NK-92 (cell line): Measurements from ENCODE around the gene CBX8.

Source experiments
- DNase-seq: peaks from one replicate; lab custom pipeline; 2025; ENCODE audit not compliant: unreplicated experiment; lab: John Stamatoyannopoulos, UW

Gene CBX8

DNA sequence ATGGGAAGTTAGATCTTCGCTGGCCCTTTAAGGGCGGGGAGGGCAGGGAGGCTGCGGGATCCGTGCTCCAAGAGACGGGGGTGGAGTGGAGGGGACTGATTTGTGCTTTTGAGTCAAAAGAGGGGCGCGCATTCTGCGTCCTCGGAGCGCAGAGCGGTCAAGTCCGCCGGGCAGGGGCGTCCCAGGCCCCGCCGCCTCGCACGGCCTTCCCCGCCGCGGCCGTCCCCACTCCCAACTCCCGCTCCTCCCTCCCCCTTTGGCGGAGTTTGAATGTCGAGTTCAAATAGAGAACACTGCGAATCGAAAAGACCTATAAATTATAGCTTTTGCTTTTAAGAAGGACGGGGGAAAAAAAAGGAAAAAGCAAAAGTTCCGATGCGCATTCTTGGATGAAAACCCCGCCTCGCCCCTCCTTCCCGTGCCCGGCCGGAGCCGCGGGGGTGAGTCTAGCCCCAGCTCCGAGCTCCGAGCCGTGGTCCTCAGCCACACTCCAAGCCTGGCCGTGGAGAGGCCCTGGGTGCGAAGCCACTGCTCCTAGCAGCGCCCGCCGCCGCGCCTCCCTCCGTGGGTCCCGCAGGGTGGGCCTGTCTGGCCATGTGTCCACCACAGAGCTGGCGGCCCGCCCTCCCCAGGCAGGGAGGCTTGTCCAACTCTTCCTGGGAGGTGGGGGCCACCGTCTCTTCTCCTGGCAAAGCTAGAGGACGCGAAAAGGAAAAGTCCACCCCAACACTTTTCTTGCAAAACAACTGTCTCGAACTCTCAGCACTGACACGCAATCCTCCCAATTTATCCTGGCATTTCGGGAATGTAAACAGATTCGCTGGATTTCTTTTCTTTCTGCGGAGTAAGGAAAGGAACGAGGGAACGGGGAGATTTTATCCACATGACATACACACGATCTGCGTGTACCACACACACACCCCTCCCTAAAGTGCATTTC is 3.6 kb downstream of the CBX8 start:
- no peak for DNase-seq

DNA sequence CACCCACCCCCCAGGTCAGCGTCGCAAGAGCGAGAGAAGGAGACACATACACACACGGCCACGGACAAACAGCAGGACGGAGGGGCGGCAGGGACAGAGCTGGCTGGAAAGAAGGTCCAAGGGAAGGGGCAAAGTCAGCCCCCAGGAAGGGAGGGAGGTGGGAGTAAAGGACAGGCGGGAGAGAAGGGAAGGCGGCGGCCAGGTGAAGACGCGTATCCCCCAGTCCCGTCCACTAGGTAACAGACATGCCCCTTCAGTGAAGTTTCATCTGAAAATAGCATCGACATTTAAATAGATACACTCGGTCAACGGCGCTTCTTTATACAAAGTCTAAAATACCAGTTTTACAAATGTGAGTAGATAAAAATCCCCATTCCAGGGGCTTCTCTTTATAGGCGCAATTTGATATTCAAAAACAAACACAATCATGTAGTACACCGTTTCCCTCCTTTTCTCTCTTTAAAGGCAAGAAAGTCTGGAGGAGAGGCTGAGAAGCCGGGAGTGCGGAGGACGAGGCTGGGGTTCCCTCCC is 4.5 kb downstream of the CBX8 start:
- DNase-seq, result no peak

DNA sequence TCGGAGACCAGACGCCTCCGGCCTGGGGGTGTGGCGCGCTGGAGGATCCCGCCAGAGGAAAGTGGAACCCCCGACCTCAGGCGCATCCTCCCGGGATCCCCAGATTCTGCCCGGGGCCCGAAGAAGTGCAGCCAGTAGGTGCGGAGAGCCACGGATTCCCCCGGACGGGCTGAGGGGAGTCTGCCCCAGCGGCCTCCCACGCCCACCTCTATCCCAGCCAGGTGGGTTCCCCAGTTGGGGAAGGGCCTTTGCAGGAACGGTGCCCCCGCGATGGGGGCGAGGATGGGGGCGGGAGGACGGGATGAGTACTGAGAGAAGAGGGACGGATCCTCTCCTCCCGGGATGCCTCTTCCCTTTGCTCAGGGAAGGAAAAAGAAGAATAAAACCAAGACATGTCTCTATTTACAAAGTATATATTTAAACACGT is 5.1 kb downstream of the CBX8 start:
- DNase-seq, result no peak

DNA sequence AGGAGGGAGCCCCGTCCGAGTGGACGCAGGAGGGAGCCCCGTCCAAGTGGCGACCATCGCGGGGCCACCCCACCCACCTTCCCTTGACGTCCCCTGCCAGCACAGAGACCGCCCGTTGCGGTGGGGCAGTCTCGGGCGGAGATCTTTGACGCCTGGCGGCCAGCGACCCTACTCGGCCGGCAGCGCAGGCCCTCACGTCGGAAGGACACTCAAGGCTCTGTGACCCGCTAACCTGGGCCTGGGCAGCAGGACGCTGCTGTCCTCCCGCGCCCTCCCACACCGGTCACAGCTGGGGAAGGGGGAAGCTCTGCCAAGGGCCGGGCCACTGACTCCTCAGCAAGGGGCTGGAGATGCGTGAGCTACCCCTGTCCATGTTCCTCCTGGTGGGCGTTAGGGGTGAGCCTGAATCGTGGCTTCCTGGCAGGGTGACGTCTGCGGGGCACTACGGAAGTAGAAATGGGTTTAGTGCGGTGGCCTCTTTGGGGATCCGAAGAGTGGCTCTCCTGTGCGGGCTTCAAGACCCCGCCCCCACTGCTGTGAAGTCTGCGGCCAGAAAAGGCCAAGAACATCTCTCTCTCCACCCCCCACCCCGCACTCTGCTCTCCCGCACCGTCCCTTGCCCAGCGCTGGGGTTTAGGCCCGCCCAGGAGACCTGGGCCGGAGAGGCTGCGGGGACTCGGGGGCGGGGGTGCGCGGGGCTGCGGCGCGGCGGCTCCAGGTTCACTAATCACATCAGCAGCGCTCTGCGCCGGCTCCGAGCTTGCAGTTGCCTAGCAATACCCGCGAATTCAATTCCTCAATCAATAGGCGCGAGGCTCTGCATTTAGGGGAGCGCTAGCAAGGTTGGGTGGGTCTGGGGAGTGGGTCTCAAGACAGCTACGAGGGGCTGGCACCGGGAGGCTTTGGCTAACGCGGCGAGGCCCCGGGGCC is 5.8 kb downstream of the CBX8 start:
- DNase-seq, result no peak

DNA sequence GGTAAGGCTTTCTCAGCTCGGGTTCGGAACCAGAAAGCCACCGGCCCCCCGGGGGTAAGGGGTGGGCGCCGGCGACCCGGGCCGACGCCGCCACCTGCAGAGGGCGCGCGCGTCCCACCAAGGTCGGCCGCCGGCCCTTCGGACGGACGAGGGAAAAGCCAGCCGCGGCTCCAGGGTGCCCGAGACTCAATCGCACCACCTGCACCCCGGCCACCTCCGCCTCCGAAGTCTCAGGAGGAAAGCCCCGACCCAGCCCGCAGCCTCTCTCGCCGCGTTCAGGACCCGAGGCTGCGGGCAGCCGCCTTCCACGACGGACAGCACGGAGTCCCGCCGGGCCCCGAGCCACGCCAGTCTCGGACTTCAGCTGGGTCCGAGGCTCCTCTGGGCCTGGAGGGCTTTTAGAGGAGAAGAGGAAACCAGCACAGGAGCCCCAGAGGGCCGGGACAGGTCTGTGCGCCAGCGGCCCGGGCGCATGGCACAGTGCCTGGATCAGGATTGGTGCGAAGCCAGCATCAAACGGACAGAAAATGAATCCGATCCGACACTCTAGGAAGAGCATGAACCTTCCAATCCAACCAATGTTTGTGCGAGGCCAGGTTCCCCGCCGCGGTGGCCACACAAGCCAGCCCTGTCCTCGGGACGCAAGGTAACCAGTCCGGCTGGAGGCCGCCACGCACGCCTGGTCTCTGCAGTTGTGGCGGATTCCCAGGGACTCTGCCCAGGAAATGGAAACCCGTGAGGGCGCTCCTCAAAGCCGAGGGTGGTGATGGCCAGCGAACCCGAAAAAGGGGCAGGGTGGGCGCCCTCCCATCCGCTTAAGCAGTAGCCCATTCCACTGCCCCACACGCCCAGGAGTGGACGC is 6.7 kb downstream of the CBX8 start:
- DNase-seq, result no peak

DNA sequence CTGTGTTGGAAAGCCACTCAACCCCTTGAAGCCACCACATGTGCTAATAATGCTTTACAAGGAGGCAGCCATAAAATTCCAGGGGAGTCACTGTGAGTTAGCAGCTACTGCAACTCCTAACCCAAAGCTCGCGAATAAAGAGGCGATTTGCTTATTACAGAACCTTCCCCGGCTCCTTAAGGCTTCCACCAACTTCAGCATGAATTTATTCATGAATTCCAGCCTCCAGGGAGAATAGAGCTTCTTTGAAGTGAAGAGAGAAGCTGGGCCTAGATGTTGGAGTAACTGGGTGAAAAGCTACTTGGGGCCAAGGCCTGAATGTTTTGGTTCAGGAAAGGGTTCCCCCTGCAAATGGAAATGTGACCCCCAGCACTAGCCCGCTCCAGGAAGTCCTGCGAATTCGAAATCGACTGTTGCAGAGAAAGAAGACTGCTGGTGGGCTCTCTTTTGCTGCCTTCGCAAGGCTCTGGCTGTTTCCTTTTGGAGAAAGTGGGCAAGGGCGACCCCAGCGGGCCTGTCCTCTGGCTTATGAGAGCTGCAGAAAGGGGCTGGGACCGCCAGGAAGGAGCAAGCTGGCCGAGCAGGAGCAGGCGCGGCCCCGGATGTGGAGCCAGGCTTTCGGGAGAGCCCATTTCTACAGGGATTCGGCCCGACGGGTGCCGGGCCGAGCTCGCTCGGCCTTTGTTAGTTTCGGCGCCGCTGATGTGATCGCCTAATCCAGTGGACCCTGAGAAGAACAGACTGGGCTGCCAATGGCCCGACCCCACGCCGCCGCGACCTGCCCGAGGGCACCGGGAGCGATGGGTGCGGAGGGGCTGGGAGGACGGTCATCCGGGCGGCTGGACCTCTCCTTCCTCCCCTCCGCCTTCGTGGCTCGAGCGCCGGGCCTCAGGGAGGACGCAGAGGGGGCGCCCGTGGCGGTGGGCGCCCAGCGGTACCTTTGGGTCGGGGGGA is 7.6 kb downstream of the CBX8 start:
- DNase-seq, result no peak

DNA sequence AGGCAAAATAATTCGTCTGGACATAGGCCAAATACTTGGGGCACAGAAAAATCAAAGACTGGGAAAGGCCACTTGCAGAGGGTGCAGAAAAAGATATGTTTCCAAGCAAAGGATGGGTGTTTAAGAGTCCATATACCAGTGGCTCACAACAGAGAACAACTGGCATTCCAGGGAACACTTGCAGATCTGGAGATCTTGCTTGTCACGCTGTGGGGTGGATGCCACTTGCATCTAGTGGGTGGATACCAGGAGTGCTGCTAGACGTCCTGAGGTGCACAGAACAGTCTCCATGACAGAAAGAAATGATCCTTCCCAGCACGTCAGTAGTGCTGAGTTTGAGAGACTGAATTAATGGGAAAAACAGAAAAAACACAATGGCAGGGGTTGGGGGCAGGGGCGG is 8.4 kb downstream of the CBX8 start:
- no peak for DNase-seq

DNA sequence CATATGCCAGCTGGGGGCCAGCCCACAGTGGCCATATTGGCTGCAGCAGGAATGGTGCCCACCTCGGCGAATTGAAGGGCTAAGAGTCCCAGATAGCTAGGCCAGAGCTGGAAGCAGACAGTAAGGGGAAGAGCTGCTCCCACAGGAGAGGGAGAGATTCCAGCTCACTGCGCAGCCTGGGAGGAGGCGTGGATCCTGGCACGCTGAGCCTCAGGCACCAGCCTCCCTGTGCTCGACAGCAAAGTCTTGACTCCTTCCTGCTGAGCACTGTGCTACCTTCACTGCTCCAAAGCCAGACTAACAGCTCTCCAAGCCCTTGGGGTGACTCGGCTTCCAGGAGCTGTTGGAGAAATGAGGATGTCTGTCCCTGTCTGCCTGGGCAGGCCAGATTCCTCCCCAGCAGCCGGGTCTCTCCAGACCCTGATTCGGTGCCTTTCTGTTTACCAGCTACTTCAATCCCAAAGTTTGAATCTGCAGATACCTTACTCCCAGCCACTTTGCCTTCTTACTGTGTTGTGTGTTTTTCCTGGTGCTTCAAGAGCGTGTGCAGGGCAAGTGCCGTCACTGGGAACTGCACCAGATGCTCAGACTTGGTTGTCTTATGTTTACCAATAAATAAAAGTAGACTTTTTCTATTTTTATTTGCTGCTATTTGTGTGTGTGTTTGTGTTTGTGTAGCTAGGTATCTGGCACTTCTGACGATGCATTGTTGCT is 9.8 kb downstream of the CBX8 start:
- no peak for DNase-seq

DNA sequence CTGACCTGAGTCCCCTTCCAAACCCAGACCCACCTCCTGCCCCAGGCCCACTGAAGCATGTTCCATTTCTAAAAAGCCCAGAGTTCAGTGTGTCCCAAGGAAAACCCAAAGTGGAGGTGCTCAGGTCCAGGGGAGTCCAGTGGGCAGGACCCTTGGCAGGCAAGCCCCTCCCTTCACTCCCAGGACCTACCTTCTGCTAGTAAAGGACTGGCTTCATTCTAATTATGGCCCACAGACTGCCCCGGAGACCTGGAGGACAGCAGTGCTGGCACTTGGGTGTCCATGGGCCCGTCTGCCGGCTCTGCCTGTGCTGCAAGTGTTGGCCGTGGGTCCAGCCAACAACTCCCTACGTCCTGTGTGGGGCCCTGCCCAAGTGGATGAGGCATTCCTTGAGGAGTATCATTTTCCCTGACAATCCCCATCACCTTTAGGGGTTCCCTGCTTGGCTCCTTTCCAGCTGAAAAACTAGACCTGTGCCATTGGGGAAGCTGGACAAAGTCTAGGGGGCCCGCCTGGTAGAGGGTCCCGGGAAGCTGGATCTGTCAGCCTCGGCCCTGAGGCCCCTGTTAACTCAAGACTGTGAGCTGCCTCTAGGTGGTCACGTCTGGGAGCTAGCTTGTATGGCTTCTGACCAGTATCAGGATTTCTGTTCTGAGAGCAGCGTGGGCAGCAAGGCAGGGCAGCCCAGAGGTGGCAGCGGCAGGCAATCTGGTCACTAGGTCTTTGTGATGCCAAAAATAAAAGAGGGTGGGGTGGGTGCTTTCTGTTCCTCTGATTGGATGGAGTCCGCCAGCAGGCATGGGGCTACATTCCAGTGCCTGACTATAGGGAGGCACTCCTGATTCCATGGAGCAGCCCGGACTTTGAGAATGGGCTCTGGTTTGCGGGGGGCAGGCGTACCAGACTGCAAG is 10.7 kb downstream of the CBX8 start:
- no peak for DNase-seq

DNA sequence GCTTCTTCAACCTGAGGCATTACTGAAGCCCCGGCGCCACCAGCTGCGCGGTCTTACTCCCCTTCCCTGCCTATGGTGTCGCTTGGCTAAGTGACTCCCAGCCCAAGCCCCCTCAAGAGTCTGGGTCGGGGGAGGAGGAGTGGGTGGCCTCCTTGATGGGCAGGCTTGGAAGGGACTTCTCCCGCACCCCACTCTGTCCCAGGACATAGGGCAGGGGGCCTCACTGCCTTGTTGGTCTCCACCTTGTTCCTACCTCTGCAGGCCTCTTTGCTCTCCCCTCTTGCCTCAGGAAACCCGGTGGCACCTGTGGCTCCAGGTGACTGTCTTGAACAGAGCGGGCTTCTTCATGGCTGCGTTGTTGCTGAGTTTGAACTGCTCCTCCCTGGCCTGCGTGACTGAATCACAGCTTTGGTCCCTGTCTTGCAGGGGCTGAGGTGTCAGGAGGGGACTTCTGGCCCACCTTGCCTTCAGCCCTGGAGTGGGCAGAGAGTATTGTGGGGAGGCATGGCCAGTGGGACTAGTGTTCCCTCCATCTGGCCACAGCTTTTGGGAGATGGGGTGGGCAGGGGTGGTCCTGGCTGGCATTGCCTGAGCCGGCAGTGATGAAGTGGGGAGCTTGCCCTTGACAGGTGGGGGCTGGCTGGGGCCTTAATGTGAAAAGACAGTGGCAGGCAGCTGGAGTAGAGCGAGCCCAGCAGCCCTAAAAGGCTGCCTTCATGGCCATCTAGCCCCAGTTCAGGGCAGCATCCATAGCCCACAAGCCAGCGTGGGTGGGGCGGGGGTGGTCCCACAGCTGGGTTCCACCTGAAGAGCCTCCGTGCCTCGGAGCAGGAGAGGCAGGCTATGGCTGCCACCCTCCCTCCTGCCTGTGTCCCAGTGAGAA is 11.6 kb downstream of the CBX8 start:
- no peak for DNase-seq

DNA sequence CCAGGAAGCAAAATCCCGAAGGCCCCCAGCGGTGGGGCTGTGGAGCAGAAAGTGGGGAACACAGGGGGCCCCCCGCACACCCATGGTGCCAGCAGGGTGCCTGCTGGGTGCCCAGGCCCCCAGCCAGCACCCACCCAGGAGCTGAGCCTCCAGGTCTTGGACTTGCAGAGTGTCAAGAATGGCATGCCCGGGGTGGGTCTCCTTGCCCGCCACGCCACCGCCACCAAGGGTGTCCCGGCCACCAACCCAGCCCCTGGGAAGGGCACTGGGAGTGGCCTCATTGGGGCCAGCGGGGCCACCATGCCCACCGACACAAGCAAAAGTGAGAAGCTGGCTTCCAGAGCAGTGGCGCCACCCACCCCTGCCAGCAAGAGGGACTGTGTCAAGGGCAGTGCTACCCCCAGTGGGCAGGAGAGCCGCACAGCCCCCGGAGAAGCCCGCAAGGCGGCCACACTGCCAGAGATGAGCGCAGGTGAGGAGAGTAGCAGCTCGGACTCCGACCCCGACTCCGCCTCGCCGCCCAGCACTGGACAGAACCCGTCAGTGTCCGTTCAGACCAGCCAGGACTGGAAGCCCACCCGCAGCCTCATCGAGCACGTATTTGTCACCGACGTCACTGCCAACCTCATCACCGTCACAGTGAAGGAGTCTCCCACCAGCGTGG is 12.4 kb downstream of the CBX8 start:
- no peak for DNase-seq

DNA sequence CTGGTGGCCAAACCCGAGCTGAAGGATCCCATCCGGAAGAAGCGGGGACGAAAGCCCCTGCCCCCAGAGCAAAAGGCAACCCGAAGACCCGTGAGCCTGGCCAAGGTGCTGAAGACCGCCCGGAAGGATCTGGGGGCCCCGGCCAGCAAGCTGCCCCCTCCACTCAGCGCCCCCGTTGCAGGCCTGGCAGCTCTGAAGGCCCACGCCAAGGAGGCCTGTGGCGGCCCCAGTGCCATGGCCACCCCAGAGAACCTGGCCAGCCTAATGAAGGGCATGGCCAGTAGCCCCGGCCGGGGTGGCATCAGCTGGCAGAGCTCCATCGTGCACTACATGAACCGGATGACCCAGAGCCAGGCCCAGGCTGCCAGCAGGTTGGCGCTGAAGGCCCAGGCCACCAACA is 13.0 kb downstream of the CBX8 start:
- no peak for DNase-seq

DNA sequence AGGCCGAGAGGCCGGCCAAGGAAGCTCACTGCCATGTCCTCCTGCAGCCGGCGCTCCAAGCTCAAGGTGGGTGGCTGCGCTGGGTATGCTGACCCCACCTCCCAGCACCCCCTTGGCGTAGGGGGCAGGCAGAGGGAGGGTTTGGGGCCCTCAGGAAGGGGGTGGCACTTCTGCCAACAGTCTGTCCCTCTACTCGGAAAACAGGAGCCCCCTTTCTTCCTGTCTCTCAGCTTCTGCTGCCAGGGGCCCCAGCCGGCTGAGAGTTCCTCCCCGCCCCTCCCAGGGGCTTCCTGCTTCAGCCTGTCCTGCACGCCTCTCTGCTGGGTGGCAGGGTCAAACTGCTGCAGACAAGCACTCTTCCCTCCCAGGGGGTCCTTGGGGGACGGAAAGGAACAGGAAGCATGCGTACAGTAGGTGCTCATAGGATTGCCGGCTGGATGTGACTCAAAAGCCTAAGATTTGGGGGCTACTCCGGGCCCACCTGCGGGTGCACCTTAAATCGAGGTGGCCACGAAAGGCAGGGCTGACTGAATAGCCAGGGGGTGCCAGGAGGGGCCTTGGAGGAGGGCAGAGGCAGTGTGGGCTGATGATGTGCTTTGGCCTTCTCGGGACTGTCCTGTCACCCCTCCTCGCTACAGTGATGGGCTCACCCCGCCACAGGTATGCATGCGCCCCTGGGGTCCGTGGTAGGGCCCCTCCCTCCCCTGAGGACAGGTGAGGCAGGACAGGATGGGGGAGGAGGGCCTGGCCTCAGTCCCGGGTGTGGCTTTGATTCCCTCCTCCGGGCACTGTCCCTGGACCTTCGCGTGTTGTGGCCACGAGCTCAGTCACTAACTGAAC is 14.9 kb downstream of the CBX8 start:
- no peak for DNase-seq

DNA sequence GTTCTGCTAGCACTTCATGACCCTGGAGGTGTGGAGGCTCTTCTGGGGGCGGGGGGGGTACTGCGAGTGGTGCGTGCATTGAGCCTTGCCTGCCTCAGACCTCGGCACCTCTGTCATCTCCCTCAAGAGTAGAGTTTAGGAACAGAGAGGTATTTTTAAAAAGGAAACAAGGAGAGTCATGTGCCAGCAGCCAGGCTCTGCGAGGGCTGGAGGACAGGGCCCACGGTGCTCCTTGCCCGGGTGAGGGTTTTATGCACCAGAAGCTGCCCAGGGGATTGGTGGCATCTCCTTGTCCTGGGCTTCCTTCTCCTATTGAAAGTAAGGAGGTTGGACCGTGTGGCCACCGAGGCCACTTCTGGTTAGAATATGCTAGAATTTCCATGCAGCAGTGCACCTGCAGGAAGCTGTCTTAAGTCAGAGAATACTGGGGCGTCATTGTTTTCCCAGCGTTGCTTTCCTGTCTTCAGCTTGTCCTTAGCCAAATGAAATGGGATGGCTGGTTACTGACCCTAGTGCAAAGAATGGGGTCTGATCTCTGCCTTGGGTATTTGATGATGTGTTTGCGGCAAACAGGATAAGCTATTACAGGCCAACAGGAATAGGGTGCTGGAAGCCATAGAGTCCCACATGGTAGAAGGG is 15.7 kb downstream of the CBX8 start:
- no peak for DNase-seq
